Panc1 (cell line): ENCODE measurements around the gene TRMT13. TPM values are rescaled to one million over a fixed set of nuclear protein-coding genes. Genes with fewer than 3 reads are reported as not detected.

ENCODE experiments used
- ATAC-seq: fragments of 200-7000 bp; cut with Tn5 transposase; 2 replicates; pipeline ENCODE4 v1.9.1; 2020; ENCODE audit warnings: mild to moderate bottlenecking, moderate library complexity
- BruUV-seq: library from RNA; stranded (reverse); fragments of 400-500 nt; replicated peaks from 2 replicates; lab custom pipeline; 2021; lab: Mats Ljungman, UMichigan
- CTCF ChIA-PET: fragments of 300-600 bp; sonication (Branson Sonifier 250); formaldehyde crosslinking; loops from one replicate; lab custom pipeline; 2022; ENCODE audit warnings: antibody characterized with exemption; lab: Charles Lee
- POLR2A ChIA-PET: fragments of 300-600 bp; sonication (Branson Sonifier 250); formaldehyde crosslinking; loops from one replicate; lab custom pipeline; 2022; ENCODE audit warnings: antibody characterized with exemption; lab: Charles Lee
- DNase-seq: peaks from one replicate; pipeline ENCODE4 v3.0.0-alpha.2; 2010; ENCODE audit warnings: low read depth, low spot score
- H3K27ac ChIP-seq: 2 replicates; pipeline ENCODE4 v1.5.1; 2011; ENCODE audit warnings: mild to moderate bottlenecking, low read length, inconsistent platforms
- H3K27me3 ChIP-seq: fragments of 200-500 bp; sonication (Bioruptor generic); 2 replicates; pipeline ENCODE4 v1.6.0; 2014; ENCODE audit warnings: low read length, inconsistent platforms; ENCODE audit not compliant: control insufficient read depth, insufficient read depth
- H3K36me3 ChIP-seq: fragments of 200-500 bp; sonication (Bioruptor generic); 2 replicates; pipeline ENCODE4 v1.5.1; 2014; ENCODE audit warnings: inconsistent platforms, mild to moderate bottlenecking, low read length, moderate library complexity; ENCODE audit not compliant: control insufficient read depth, insufficient read depth
- H3K4me1 ChIP-seq: 2 replicates; pipeline ENCODE4 v1.5.1; 2011; ENCODE audit warnings: inconsistent platforms, mild to moderate bottlenecking, low read length, moderate library complexity; ENCODE audit not compliant: control insufficient read depth, insufficient read depth
- H3K4me3 ChIP-seq, 2 experiments: 2 replicates each; pipeline ENCODE4 v1.5.1; 2011 to 2012; ENCODE audit warnings: low read depth in 2 of 2, low read length in 2 of 2, mild to moderate bottlenecking in 2 of 2, inconsistent platforms in 1 of 2, moderate library complexity in 1 of 2
- H3K9me3 ChIP-seq: fragments of 200-500 bp; sonication (Bioruptor generic); 2 replicates; pipeline ENCODE4 v1.5.1; 2014; ENCODE audit warnings: low read depth, mild to moderate bottlenecking, inconsistent platforms, low read length, moderate library complexity; ENCODE audit not compliant: control insufficient read depth, insufficient read depth
- CTCF ChIP-seq: fragments of 450-650 bp; IDR thresholded peaks from 2 replicates; pipeline ENCODE4 v1.5.1; 2017; ENCODE audit warnings: mild to moderate bottlenecking
- POLR2AphosphoS5 ChIP-seq: IDR thresholded peaks from 2 replicates; pipeline ENCODE4 v1.6.1; 2012; ENCODE audit warnings: mild to moderate bottlenecking, low read depth, low read length, moderate library complexity
- REST ChIP-seq, 2 experiments: IDR thresholded peaks; 2 replicates each; pipeline ENCODE4 v1.6.1; 2011 to 2012; ENCODE audit warnings: low read depth in 2 of 2, control low read depth in 1 of 2, low read length in 1 of 2, mild to moderate bottlenecking in 1 of 2, moderate library complexity in 1 of 2; ENCODE audit not compliant: insufficient read depth in 1 of 2
- SIN3A ChIP-seq: IDR thresholded peaks from 2 replicates; pipeline ENCODE4 v1.6.1; 2012; ENCODE audit warnings: low read depth, mild to moderate bottlenecking, low read length, moderate library complexity, borderline replicate concordance; ENCODE audit not compliant: insufficient read depth
- TCF7L2 ChIP-seq: IDR thresholded peaks from 2 replicates; pipeline ENCODE4 v1.6.1; 2011; ENCODE audit warnings: mild to moderate bottlenecking, low read depth, low read length, inconsistent platforms
- in situ Hi-C: cut with HindIII; loops from 2 replicates; pipeline ENCODE4 v1.10.0; 2016; ENCODE audit warnings: low sequenced_read_pairs, low pct_unique_long_range_greater_than_20kb
- intact Hi-C: fragments of 100-400 bp; cut with micrococcal nuclease; formaldehyde crosslinking; loops from one replicate; pipeline ENCODE4 v1.10.0; 2022; ENCODE audit not compliant: unreplicated experiment
- total RNA-seq: library from RNA; stranded (reverse); gene quantifications from one replicate; pipeline ENCODE4 v1.2.1, GENCODE V29; 2021; ENCODE audit not compliant: unreplicated experiment

Gene TRMT13
- total RNA-seq, 1 experiment from 2014 or later = 6.2 TPM

- ATAC-seq = no peak
- in situ Hi-C loops = no loop called here
- Histone ChIP-seq H3K9me3 (no peaks in the 10 kb centered on the region), H3K27me3 (no peaks in the 10 kb centered on the region), H3K27ac (peak overlapping the region; percentile 87), H3K36me3 (peaks cover 3% of the 10 kb centered on the region; the same call in 1 of the 2 replicates), H3K4me3 (peak overlapping the region; percentile 84 to 86), H3K4me1 (peaks cover 20% of the 10 kb centered on the region)
- POLR2A ChIA-PET = no interaction called here
- intact Hi-C loops = no loop called here
- TF ChIP-seq TCF7L2 (no peak), POLR2AphosphoS5 (no peak), REST (IDR thresholded peaks at IDR 0.05; ENCODE audit: insufficient read depth in 1 of 2, low read depth in 2 of 2, low read length in 1 of 2) (no peak), SIN3A (no peak), CTCF (no peak)
- CTCF ChIA-PET = no interaction called here
- no TSS peak for BruUV-seq
- DNase-seq = no peak
These were observed 1.3 kb upstream of the TRMT13 start for GRCh38 chr1:100131623-100132022.

GRCh38 chr1:100134872-100135271 lies 1.9 kb downstream of the TRMT13 start:
- POLR2A ChIA-PET = no interaction called here

More at GRCh38 chr1:100134872-100135271, 1.9 kb downstream of the TRMT13 start:
- intact Hi-C loops (no loop called here), in situ Hi-C loops (no loop called here)
- Histone ChIP-seq H3K27ac (no peak overlapping the region), H3K4me3 (no peak overlapping the region), H3K36me3 (peaks cover 6% of the 10 kb centered on the region), H3K4me1 (peaks cover 20% of the 10 kb centered on the region), H3K27me3 (no peaks in the 10 kb centered on the region), H3K9me3 (no peaks in the 10 kb centered on the region)
- no TSS peak for BruUV-seq
- no peak for TF ChIP-seq TCF7L2
- TF ChIP-seq SIN3A = no peak
- no peak for TF ChIP-seq POLR2AphosphoS5
- TF ChIP-seq CTCF = no peak
- no peak for TF ChIP-seq REST (IDR thresholded peaks at IDR 0.05; ENCODE audit: insufficient read depth in 1 of 2, low read depth in 2 of 2, low read length in 1 of 2)
- DNase-seq = no peak
- ATAC-seq = no peak
- CTCF ChIA-PET = no interaction called here
